Measurements from ENCODE around the gene VAMP4. TPM values are rescaled to one million over a fixed set of nuclear protein-coding genes. Genes with fewer than 3 reads are reported as not detected.

The VAMP4 gene
- total RNA-seq, 4 donors from 2014 or later, result 5.0 to 16.9 (median 7.4) TPM

DNA sequence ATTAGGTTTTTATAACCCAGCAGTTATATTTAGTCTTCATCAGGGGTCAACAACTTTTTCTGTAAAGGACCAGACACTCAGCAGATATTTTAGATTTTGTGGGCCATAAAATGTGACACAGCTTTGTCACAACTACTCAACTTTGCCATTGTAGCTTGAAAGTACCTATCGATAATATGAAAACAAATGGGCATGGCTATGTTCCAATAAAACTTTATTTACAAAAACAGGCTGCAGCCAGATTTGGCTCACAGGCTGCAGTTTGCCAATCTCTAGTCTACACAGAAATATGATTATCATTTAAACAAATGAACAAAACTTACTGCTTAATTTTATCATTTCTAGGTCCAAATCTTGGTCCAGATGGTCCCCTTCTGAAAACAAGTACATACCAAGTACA, 23.0 kb downstream of the VAMP4 start:
- no peak for DNase-seq (ENCODE audit: low spot score)
- TF ChIP-seq, protein P1, sequence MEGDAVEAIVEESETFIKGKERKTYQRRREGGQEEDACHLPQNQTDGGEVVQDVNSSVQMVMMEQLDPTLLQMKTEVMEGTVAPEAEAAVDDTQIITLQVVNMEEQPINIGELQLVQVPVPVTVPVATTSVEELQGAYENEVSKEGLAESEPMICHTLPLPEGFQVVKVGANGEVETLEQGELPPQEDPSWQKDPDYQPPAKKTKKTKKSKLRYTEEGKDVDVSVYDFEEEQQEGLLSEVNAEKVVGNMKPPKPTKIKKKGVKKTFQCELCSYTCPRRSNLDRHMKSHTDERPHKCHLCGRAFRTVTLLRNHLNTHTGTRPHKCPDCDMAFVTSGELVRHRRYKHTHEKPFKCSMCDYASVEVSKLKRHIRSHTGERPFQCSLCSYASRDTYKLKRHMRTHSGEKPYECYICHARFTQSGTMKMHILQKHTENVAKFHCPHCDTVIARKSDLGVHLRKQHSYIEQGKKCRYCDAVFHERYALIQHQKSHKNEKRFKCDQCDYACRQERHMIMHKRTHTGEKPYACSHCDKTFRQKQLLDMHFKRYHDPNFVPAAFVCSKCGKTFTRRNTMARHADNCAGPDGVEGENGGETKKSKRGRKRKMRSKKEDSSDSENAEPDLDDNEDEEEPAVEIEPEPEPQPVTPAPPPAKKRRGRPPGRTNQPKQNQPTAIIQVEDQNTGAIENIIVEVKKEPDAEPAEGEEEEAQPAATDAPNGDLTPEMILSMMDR (IDR thresholded peaks at IDR 0.05), result no peak
- ATAC-seq (ENCODE audit: low FRiP score), result no peak

DNA sequence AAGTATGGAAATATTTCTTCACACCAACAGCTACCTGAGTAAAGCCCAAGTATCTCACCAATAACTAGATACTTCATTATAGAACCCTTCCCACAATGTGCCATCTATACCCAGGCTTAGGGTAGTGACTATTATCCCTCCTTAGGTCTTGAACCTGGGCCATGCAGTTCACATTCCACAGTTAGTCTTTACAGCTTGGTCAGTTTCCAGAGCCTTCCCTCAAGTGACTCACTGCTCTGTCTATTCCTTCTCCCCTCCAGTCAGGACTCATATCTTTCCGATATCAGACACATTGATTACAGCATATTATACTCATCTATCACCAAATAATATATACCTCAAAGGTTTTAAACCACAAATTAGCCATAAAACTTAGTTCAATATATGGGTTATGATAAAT, 23.6 kb downstream of the VAMP4 start:
- ATAC-seq (ENCODE audit: low FRiP score) (no peak), DNase-seq (ENCODE audit: low spot score) (no peak)
- TF ChIP-seq, protein P1 (IDR thresholded peaks at IDR 0.05), result no peak

DNA sequence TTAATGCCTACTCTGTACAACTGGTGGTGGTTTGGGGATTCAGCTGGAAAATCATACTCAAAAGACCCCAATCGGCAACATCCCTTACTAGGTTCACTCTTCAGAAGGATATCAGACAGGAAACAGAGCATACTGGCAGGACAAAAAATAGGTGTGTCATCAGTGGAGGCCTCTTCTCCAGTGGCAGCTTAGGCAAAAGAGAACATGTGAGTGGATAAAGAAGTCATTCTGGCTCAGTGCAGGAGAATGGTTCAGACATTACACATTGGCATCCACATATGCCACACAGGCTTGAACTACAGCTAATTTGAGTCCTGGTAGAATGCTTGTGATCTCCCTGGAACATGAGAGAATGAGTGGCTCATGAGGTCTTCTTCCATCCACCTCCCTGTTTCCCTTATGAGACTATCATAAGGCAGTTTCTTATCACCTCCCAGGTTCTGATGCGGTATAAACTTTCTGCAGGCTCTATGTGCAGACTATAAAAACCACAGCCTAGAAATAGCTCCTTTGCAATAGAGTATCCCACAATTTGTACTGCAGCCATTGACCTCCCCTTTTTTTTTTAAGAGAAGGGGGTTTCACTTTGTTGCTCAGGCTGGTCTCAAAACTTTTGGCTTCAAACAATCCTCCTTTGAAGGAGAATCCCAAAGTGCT, 24.7 kb downstream of the VAMP4 start:
- DNase-seq (ENCODE audit: low spot score), result no peak
- TF ChIP-seq, protein P1 (IDR thresholded peaks at IDR 0.05), result no peak
- ATAC-seq (ENCODE audit: low FRiP score), result no peak

DNA sequence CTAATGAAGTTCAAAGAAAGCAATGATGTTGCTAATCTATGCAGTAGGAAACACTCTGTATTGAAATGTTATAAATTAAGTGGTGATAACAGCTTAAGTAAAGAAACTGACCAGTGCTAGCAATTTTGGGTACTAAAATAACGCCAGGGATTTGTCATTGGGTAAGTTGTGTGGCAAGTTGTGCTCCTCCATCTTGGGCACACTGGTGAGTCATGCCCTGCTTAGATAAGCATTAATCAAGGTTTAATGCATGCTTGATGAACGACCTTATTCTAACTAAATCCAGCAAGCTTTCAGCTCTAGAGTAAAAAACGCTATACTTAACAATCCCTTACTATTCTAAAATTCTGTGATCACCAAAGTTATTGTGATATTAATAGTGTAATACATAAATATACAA, 25.2 kb downstream of the VAMP4 start:
- ATAC-seq (ENCODE audit: low FRiP score), result no peak
- TF ChIP-seq, protein P1 (IDR thresholded peaks at IDR 0.05), result no peak

DNA sequence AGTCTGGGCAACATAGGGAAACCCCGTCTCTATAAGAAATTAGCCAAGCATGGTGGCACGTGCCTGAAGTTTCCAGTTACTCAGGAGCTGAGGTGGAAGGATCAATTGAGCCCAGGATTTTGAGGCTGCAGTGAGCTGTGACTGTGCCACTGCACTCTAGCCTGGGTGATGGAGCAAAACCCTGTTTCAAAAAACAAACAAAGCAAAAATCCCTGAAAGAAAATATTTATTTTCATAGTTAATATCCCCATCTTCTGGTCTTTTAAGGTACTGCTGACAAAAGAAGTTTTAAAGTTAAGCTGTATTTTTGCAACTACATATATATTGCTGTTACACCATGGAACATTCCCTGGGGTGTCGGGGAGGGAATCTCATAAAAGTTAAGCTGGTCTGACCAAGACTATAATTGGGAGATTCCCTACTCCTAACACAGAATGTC, 26.0 kb downstream of the VAMP4 start:
- TF ChIP-seq, protein P1 (IDR thresholded peaks at IDR 0.05), result no peak
- DNase-seq (ENCODE audit: low spot score), result no peak
- no peak for ATAC-seq (ENCODE audit: low FRiP score)

More for the DNA sequence above, 25.2 kb downstream of the VAMP4 start:
- no peak for DNase-seq (ENCODE audit: low spot score)

DNA sequence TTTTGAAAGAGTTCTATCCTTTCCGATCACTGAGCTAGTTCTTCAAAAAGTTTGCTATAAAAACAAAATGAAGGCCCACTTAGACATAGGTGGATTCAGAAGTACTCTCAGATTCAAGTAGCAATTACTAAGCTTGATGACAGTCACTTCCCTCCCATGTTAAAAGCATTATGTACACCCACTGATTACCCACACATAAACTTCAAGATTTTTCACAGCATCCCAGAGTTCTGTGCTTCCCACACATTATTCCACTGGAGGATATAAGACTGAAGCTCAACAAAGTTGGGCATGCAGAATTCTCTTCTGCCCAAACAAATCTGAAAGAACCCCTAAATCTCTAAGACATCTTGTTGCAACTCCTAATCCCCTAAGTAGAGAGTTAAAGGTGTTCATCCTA, 29.5 kb downstream of the VAMP4 start:
- DNase-seq (ENCODE audit: low spot score), result no peak
- ATAC-seq (ENCODE audit: low FRiP score), result no peak

DNA sequence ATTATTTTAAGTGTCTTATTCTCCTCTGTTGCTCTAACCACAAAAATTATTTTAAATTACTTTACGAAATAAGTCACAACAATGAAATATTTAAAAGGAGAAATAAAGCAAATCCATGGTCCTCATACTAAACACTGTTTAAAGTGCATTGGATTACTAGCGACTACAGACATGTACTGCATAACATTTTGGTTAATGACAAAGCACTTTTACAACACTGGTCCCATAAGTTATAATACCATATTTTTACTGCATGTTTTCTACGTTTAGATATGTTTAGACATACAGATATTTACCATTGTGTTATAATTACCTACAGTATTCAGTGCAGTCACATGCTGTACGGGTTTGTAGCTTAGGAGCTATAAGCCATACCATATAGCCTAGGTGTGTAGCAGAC, 30.2 kb downstream of the VAMP4 start:
- DNase-seq (ENCODE audit: low spot score), result no peak
- TF ChIP-seq, protein P1 (IDR thresholded peaks at IDR 0.05), result no peak
- ATAC-seq (ENCODE audit: low FRiP score), result no peak

More for the DNA sequence above, 29.5 kb downstream of the VAMP4 start:
- TF ChIP-seq, protein P1 (IDR thresholded peaks at IDR 0.05), result no peak
